Activated effector memory CD4-positive, alpha-beta T cell treated with Interleukin-2 at 50 U/mL for 16 hours (primary cell): ENCODE results near the gene HMCN1.
"Not testable (repeated sequence)": the region's sequence is repeated elsewhere in the genome, so short reads cannot be mapped to it uniquely, and the experiment has no call there.

Source experiments
- DNase-seq: peaks from one replicate; pipeline ENCODE4 v3.0.0-alpha.2; 2020

HMCN1 gene

DNA sequence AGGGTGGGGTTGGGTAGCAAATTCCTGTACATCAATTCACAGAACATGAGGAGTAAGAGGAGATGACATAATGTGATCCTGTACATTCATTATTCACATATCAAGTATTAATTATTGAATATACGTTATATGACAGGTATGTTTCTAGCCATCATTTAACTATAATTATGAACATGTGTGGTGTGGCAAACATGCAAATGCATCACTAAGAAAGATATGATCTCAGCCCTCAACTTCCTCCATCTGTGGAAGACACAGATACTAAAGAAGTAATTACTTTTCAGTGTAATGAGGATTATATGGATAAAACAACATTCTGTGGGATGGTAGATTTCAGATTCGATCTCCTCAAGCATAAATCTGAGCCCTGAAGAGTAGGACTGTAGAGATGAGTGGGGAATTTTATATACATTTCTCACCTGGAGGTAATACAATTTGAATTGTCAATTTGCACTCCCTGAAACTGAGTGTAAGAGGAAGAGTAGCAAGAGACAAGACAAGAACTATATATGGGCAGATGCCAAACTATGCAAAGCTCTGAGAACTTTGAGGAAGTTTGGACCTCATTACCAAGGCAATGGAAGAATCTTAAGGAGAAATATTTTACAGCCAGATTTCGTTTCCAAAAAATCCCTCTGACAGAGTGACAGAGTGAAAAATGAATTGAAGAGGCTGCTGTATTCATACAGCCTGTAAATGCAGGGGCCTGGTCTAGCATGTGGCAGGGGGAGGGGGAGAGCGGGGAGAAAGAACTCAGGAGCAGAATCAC, 365.3 kb downstream of the HMCN1 start:
- no peak for DNase-seq

DNA sequence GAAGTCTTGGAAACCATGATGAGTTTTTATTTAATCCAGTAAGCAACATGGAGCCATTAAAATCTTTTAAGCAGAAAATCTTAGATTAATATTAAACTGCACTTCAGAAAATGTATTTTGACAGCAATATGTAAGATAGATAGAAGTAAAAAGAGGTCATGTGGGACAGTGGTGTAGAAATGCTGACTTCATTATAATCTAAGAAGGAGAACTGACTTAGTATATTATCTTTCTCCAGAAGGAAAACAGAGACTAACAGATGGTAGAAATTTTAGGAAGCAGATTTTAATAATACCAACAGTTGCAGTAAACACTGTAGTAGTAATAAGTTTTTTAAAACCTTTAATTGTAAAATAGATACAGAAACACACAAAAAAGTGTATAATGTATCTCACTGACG, 367.9 kb downstream of the HMCN1 start:
- no peak for DNase-seq

GRCh38 chr1:186102547-186103148, 368.5 kb downstream of the HMCN1 start:
- DNase-seq, result no peak

GRCh38 chr1:186104459-186104858, 370.3 kb downstream of the HMCN1 start:
- no peak for DNase-seq

DNA sequence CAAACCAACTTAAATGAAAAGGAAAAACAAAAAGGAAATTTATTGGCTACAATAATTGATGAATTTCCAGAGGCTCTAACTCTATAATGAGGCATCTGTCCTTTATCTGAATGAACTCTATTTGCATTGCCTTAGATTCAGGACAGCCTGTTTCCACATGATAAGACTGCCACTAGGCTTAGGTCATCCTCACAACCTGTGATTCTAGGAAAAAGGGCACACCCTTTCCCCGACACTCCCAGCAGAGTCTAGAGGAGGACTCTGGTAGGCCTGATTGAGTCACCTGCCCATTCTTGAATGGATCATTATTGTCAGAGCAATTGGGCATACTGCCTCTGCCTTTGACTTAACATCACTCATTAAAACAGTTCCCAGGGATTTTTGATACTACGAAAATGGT, 378.1 kb downstream of the HMCN1 start:
- no peak for DNase-seq

DNA sequence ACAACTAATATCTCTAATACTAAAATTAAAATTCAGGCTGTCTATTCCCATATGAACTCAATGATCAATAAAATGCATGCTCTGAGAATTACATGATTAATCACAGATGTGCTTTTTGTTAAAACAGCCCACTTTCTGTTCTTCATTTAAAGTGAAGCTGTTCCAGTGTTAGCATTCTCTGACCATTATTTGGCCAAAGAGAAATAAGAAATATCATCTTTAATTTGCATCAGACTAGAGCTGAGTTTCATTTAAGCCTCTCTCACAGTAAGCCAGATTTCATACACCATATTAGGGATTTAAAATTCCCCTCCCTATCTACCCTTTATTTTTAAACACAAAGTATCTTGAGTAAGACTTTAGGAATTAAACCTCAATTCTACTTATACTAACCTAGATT, 379.3 kb downstream of the HMCN1 start:
- DNase-seq, result no peak

DNA sequence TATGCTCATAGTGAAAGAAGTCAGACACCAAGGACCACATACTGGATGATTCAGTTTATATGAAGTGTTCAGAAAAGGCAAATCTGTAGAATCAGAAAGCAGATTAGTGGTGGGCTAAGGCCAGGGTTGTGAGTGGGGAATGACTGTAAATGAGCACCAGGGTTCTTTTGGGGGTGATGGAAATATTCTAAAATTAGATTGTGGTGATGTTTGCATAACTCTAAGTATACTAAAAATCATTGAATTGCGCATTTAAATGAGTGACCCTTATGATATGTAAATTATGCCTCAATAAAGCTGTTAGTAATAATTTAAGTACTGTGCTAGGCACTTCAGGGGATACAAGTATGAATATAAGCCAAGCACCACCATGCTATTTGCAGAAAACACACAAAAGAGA, 384.5 kb downstream of the HMCN1 start:
- no peak for DNase-seq

- DNase-seq, result no peak
Measured at GRCh38 chr1:186122837-186123236, 388.6 kb downstream of the HMCN1 start.

DNA sequence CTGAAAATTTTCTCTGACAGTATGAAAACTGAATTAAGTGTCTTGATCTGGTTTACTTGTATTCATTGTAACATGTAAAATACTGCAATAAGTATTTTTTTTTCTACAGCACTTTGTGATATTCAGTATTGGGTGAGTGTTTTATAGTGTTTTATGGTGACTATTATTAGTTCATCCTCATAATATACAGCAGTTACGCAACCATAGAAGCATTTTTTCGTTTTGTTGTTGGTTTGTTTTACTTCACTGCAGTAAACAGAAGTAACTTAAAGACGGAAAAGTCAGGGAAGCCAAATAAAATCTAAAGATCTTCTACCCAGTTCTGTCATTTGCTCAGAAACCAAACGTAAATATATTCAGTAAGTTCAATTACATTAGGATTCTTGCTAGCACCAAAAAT, 390.8 kb downstream of the HMCN1 start:
- no peak for DNase-seq

DNA sequence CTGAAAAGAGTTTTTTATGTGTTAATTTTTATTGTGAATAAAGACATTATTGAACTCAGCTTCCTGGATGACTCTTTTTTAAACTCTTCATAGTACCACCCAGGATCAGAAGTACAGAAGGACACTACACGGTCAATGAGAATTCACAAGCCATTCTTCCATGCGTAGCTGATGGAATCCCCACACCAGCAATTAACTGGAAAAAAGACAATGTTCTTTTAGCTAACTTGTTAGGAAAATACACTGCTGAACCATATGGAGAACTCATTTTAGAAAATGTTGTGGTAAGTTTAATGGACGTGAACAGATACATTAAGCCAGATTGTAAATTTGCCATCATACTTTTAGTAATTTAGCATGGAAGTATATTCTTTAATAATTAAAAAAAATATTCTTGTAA, 391.3 kb downstream of the HMCN1 start:
- no peak for DNase-seq

- no peak for DNase-seq
Measured at GRCh38 chr1:186129758-186130157, 395.6 kb downstream of the HMCN1 start.

DNA sequence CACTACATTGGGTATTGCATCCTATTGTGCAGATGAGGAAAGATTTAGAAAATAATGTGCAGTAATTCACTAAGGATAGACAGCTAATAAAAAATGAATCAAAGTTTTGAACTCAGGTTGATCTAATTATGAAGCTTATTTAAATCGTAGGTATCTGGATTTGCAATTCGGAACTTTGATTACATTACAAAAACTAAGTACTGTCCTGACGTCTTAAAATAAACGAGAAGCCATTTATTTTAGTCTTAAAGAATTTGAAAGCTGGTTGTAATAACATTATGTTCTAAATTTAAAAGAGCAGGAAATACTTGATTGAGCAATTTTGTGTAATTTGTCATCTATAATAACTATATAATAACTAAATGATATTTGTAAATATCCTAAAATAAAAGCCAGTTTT, 404.9 kb downstream of the HMCN1 start:
- no peak for DNase-seq

GRCh38 chr1:186139701-186140100, 405.5 kb downstream of the HMCN1 start:
- no peak for DNase-seq

GRCh38 chr1:186142159-186142558, 408.0 kb downstream of the HMCN1 start:
- no peak for DNase-seq

- DNase-seq, result no peak
Measured at GRCh38 chr1:186142916-186143315, 408.7 kb downstream of the HMCN1 start.

- DNase-seq, result no peak
Measured at GRCh38 chr1:186143481-186143880, 409.3 kb downstream of the HMCN1 start.

DNA sequence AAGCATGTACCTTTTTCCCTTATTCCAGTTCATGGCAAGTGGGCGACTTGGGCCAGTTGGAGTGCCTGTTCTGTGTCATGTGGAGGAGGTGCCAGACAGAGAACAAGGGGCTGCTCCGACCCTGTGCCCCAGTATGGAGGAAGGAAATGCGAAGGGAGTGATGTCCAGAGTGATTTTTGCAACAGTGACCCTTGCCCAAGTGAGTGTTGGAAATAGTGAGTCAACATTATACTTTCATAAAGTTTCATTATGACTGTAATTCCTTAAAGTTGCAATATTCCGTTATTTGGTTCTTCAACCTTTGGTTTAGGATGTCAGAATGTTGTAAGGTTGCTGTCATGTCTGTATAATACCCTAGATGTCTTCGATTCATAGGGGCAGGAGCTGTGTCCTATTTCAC, 410.3 kb downstream of the HMCN1 start:
- no peak for DNase-seq

GRCh38 chr1:186146974-186147373, 412.8 kb downstream of the HMCN1 start:
- DNase-seq, result no peak

DNA sequence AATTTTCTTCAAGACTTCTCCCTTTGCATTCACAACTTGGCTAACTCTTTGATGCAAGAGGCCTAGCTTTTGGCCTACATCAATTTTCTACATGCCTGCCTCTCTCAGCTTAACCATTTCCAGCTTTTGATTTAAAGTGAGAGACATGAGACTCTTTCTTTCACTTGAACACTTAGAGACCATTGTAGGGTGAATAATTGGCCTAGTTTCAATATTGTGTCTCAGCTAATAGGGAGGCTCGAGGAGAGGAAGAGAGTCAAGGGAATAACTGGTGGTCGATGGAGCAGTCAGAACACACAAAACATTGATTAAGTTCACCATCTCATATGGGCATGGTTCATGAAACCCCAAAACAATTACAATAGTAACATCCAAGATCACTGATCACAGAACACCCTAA, 415.4 kb downstream of the HMCN1 start:
- no peak for DNase-seq

- no peak for DNase-seq
Measured at GRCh38 chr1:186152227-186152619, 418.0 kb downstream of the HMCN1 start.

- no peak for DNase-seq
Measured at GRCh38 chr1:186152620-186153239, 418.5 kb downstream of the HMCN1 start.

GRCh38 chr1:186154651-186155050, 420.5 kb downstream of the HMCN1 start:
- DNase-seq, result no peak

GRCh38 chr1:186155594-186155993, 421.4 kb downstream of the HMCN1 start:
- no peak for DNase-seq

DNA sequence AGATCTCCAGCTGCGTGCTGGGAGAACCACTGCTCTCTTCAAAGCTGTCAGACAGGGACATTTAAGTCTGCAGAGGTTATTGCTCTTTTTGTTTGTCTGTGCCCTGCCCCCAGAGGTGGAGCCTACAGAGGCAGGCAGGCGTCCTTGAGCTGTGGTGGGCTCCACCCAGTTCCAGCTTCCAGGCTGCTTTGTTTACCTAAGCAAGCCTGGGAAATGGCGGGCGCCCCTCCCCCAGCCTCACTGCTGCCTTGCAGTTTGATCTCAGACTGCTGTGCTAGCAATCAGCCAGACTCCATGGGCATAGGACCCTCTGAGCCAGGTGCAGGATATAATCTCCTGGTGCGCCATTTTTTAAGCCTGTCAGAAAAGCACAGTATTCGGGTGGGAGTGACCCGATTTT, 428.7 kb downstream of the HMCN1 start:
- not testable (repeated sequence) for DNase-seq

DNA sequence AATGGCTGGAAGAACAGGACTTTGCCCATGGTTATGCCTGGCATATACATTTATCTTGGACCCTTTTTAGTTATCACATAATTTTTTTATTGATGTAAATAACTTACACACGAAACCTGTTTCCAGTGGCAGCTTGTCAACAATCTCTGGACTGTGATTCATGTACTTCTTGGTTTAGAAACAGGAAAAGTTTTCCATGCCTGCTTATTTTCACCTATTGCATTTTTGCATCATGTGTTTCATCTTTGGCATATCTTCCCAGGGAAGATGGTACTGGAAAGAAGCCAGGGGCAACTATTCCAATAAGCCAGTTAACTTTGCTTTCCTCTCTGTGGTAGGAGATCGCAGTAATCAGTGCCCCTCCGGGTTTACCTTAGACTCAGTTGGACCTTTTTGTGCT, 430.6 kb downstream of the HMCN1 start:
- DNase-seq, result no peak
